Heart left ventricle (tissue), 16 donors: Measurements from ENCODE around the gene ALPL. TPM values are rescaled to one million over a fixed set of nuclear protein-coding genes. Genes with fewer than 3 reads are reported as not detected.
"Not testable (repeated sequence)": the region's sequence is repeated elsewhere in the genome, so short reads cannot be mapped to it uniquely, and the experiment has no call there.

Experiments
- ATAC-seq, 4 donors: fragments of 200-7000 bp; cut with Tn5 transposase; one replicate each; pipeline ENCODE4 v1.9.1; 2020 to 2022; ENCODE audit warnings: moderate library complexity in 4 of 4, mild to moderate bottlenecking in 3 of 4, moderate number of reproducible peaks in 1 of 4
- DNase-seq, 5 donors: peaks; one replicate each; pipeline ENCODE4 v3.0.0-alpha.2; 2020
- H3K27ac ChIP-seq, 12 donors: fragments of 200-600 bp; sonication (generic) in 4 of 12; one replicate each; pipeline versions ENCODE4 v1.5.0 to v1.8.0; 2016 to 2022; ENCODE audit warnings: mild to moderate bottlenecking in 2 of 12
- H3K27me3 ChIP-seq, 9 donors: fragments of 200-600 bp; sonication (generic) in 2 of 9; one replicate each; pipeline versions ENCODE4 v1.5.1 to v1.8.0; 2016 to 2022; ENCODE audit warnings: mild to moderate bottlenecking in 3 of 9
- H3K36me3 ChIP-seq, 9 donors: fragments of 200-600 bp; sonication (generic) in 2 of 9; one replicate each; pipeline versions ENCODE4 v1.5.0 to v1.8.0; 2018 to 2022; ENCODE audit warnings: mild to moderate bottlenecking in 2 of 9
- H3K4me1 ChIP-seq, 12 donors: fragments of 200-600 bp; sonication (generic) in 4 of 12; one replicate each; pipeline versions ENCODE4 v1.5.0 to v1.8.0; 2016 to 2022; ENCODE audit warnings: mild to moderate bottlenecking in 3 of 12
- H3K4me3 ChIP-seq, 12 donors: fragments of 200-600 bp; sonication (generic) in 4 of 12; one replicate each; pipeline versions ENCODE4 v1.5.0 to v1.8.0; 2017 to 2022; ENCODE audit warnings: mild to moderate bottlenecking in 9 of 12, moderate library complexity in 4 of 12
- H3K9me3 ChIP-seq, 12 donors: fragments of 200-600 bp; sonication (generic) in 4 of 12; one replicate each; pipeline versions ENCODE4 v1.5.0 to v1.8.0; 2016 to 2022; ENCODE audit warnings: mild to moderate bottlenecking in 1 of 12
- CTCF ChIP-seq, 12 donors: fragments of 200-600 bp; sonication (generic) in 4 of 12; IDR thresholded peaks; one replicate each; pipeline versions ENCODE4 v1.5.0 to v1.8.0; 2018 to 2022; ENCODE audit warnings: antibody characterized with exemption in 12 of 12, mild to moderate bottlenecking in 5 of 12
- POLR2A ChIP-seq, 2 donors: fragments of 450-650 bp; IDR thresholded peaks; one replicate each; pipeline ENCODE4 v1.6.1; 2017; ENCODE audit warnings: antibody characterized with exemption in 2 of 2, mild to moderate bottlenecking in 2 of 2, moderate library complexity in 2 of 2
- WGBS, 4 donors: extraction: QIAGEN DNeasy Blood & Tissue Kit in 2 of 4; methylation state at CpG; one replicate each; pipeline versions ENCODE4 v1.1.5 to v1.1.7; 2013 to 2018; 5-methylcytosine and 5-hydroxymethylcytosine counted together
- intact Hi-C, 10 donors: fragments of 100-400 bp; cut with DNase I; formaldehyde crosslinking; loops; one replicate each; pipeline versions ENCODE4 v1.11.1 to v1.14.2; 2022
- polyA plus RNA-seq, 2 donors: library from polyadenylated mRNA; stranded (reverse); fragments of 200-250 nt; gene quantifications; one replicate each; pipeline ENCODE4 v1.2.3, GENCODE V29; 2013
- total RNA-seq, 9 donors: library from RNA; depleted of rRNA in 2 of 9; stranded (reverse); fragments of >200 nt in 2 of 9; fragmentation: NEBNext Ultra II Directional in 3 of 9; extraction: Animal tissue kit (Norgen Biotek cat#: 25700) in 3 of 9; gene quantifications; one replicate each; pipeline versions ENCODE4 v1.1.0 to v1.2.4, GENCODE V29; 2016 to 2023
- donor health status: ischemic (EF 13 %, LVEDD 7.1; RV severe dilation, severe dysfunction).
- donor health status: healthy with polysubstance abuse.
- donor health status: DM: no; HTN: yes; CAD: no.
- donor health status: DM: no; HTN: no; CAD: no.
- donor health status: ischemic (EF 25% LVEDD 6.9; RV normal size, moderate dysfunction).
- donor health status: ischemic (EF 25% LVEDD 5.7; RV mildly dilated, moderate dysfunction).
- donor health status: healthy.
- donor health status: DM: yes; HTN: yes; CAD: no.
- donor health status: ischemic (EF 35%, LVEDD 5.7; RV mildly dilated, moderate dysfunction).
- donor health status: nonischemic (EF 11% LVEDD 7.7; RV severe dilation, severe dysfunction).
- donor health status: DM: yes; HTN: yes; CAD: no.
- donor health status: PGD.
- donor health status: ischemic (EF 29% LVEDD 5.4; RV normal size, mild dysfunction).
- donor health status: nonischemic (EF 23%, LVEDD 6.1; RV moderate dilation, normal function).

ALPL gene
- total and polyA plus RNA-seq, 11 donors, result 6.3 to 45.8 (median 12.3) TPM

GRCh38 chr1:21564521-21565095, 55.4 kb downstream of the ALPL start:
- Histone ChIP-seq H3K27ac (no peak overlapping the region), H3K27me3 (no peaks in the 10 kb centered on the region), H3K4me3 (no peak overlapping the region), H3K4me1 (peaks cover 0 to 5% (median 0%) of the 10 kb centered on the region in 12 donors), H3K36me3 (no peaks in the 10 kb centered on the region), H3K9me3 (no peaks in the 10 kb centered on the region)
- WGBS, 4 donors, result 85 to 91% (median 87%) methylated on average over 12 to 14 of the region's 14 CpGs
- TF ChIP-seq CTCF (IDR thresholded peaks at IDR 0.05) (no peak), POLR2A (IDR thresholded peaks at IDR 0.05) (no peak)
- intact Hi-C loops, result no loop called here
- DNase-seq, result no peak
- peak in 2 of 4 donors; percentile 39 to 46 for ATAC-seq

GRCh38 chr1:21565285-21565684, 56.1 kb downstream of the ALPL start:
- TF ChIP-seq CTCF (IDR thresholded peaks at IDR 0.05), result no peak
- TF ChIP-seq POLR2A (IDR thresholded peaks at IDR 0.05), result no peak
- Histone ChIP-seq H3K9me3 (no peaks in the 10 kb centered on the region), H3K4me3 (no peak overlapping the region), H3K27ac (no peak overlapping the region), H3K4me1 (peaks cover 0 to 5% (median 0%) of the 10 kb centered on the region in 12 donors), H3K27me3 (no peaks in the 10 kb centered on the region), H3K36me3 (no peaks in the 10 kb centered on the region)
- ATAC-seq (no peak), DNase-seq (no peak)
- intact Hi-C loops, result no loop called here
- WGBS, 4 donors, result 58 to 75% (median 69%) methylated on average over 8 of the region's 8 CpGs

GRCh38 chr1:21566361-21566760, 57.1 kb downstream of the ALPL start:
- 90 to 98% (median 94%) methylated on average over 15 of the region's 15 CpGs for WGBS, 4 donors
- H3K36me3 ChIP-seq, ATAC-seq, H3K4me3 ChIP-seq, intact Hi-C loops, H3K27me3 ChIP-seq, H3K4me1 ChIP-seq, DNase-seq, H3K27ac ChIP-seq, H3K9me3 ChIP-seq: not testable (repeated sequence)

GRCh38 chr1:21567241-21568005, 58.2 kb downstream of the ALPL start:
- Histone ChIP-seq H3K27ac (no peak overlapping the region), H3K36me3 (no peaks in the 10 kb centered on the region), H3K9me3 (peaks cover 0 to 8% (median 0%) of the 10 kb centered on the region in 12 donors), H3K27me3 (no peaks in the 10 kb centered on the region), H3K4me3 (no peak overlapping the region), H3K4me1 (peaks cover 0 to 5% (median 0%) of the 10 kb centered on the region in 12 donors)
- 76 to 82% (median 80%) methylated on average over 20 to 24 of the region's 24 CpGs for WGBS, 4 donors
- TF ChIP-seq CTCF (IDR thresholded peaks at IDR 0.05) (no peak), POLR2A (IDR thresholded peaks at IDR 0.05) (no peak)
- ATAC-seq (peak in 3 of 4 donors; percentile 18 to 38 (median 24)), DNase-seq (peak in 1 of 5 donors; percentile 15)
- intact Hi-C loops, result no loop called here
